ENCODE measurements around the gene CD8A.

DNA sequence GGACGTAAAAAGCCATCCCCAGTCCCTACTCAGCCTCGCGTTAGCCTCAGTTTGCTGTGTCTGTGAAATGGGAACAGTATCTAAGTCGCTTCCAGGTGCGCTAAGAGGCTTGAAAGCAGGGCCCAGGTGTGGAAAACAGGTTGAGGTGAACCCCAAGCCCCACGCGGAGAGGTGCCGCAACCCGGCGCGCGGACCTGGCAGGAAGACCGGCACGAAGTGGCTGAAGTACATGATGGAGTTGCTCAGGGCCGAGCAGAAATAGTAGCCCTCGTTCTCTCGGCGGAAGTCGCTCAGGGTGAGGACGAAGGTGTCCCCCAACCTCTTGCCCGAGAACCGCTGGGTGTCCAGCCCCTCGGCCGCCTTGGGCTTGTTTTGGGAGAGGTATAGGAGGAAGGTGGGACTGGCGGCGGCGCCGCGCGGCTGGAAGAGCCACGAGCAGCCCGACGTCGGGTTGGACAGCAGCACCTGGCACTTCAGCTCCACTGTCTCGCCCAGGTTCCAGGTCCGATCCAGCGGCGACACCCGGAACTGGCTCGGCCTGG is 508 bp downstream of the CD8A start:
- TF ChIP-seq POLR2A (IDR thresholded peaks at IDR 0.05; ENCODE audit: low read depth, low read length) (no peak), TAF1 (IDR thresholded peaks at IDR 0.05; ENCODE audit: borderline replicate concordance, low read depth, low read length) (no peak), POLR2AphosphoS5 (IDR thresholded peaks at IDR 0.05; ENCODE audit: low read depth, low read length) (no peak)

Measured in GM12892 (cell line).